Endodermal cell (in vitro differentiated cells): ENCODE data around the gene PPP2R5B. TPM values are rescaled to one million over a fixed set of nuclear protein-coding genes. Genes with fewer than 3 reads are reported as not detected.

Source experiments
- DNase-seq: peaks from one replicate; pipeline ENCODE4 v3.0.0-alpha.2; 2017
- H3K27ac ChIP-seq: 2 replicates; pipeline ENCODE4 v1.5.1; 2013; ENCODE audit warnings: mild to moderate bottlenecking, low read depth, low read length, moderate library complexity
- H3K27me3 ChIP-seq: 2 replicates; pipeline ENCODE4 v1.6.1; 2013; ENCODE audit warnings: mild to moderate bottlenecking, low read length, moderate library complexity; ENCODE audit not compliant: insufficient read depth, control insufficient read depth, poor library complexity, severe bottlenecking
- H3K36me3 ChIP-seq: 2 replicates; pipeline ENCODE4 v1.7.0; 2013; ENCODE audit warnings: mild to moderate bottlenecking, low read length, moderate library complexity; ENCODE audit not compliant: control insufficient read depth, insufficient read depth
- H3K4me1 ChIP-seq: one replicate; pipeline ENCODE4 v1.7.0; 2013; ENCODE audit warnings: low read length; ENCODE audit not compliant: control insufficient read depth, insufficient read depth
- H3K4me3 ChIP-seq: 2 replicates; pipeline ENCODE4 v1.5.1; 2013; ENCODE audit warnings: mild to moderate bottlenecking, low read length, moderate library complexity
- H3K9ac ChIP-seq: 2 replicates; pipeline ENCODE4 v1.6.1; 2013; ENCODE audit warnings: mild to moderate bottlenecking, low read length, moderate library complexity; ENCODE audit not compliant: poor library complexity, severe bottlenecking; ENCODE audit errors: extremely low read depth
- H3K9me3 ChIP-seq: 2 replicates; pipeline ENCODE4 v1.6.1; 2013; ENCODE audit warnings: mild to moderate bottlenecking, low read length, moderate library complexity; ENCODE audit not compliant: control insufficient read depth
- H3K27ac Mint-ChIP-seq: 2 replicates; pipeline ENCODE4 v1.8.0; 2020; ENCODE audit warnings: mixed read lengths
- H3K27me3 Mint-ChIP-seq: 2 replicates; pipeline ENCODE4 v1.8.0; 2021; ENCODE audit warnings: mild to moderate bottlenecking, mixed read lengths; ENCODE audit not compliant: insufficient read depth
- H3K36me3 Mint-ChIP-seq: 2 replicates; pipeline ENCODE4 v1.8.0; 2020; ENCODE audit warnings: low read depth, mixed read lengths
- H3K4me1 Mint-ChIP-seq: 2 replicates; pipeline ENCODE4 v1.8.0; 2020; ENCODE audit warnings: mixed read lengths
- H3K4me3 Mint-ChIP-seq: 2 replicates; pipeline ENCODE4 v1.8.0; 2020; ENCODE audit warnings: mild to moderate bottlenecking, moderate library complexity, mixed read lengths
- H3K9me3 Mint-ChIP-seq: 2 replicates; pipeline ENCODE4 v1.8.0; 2020; ENCODE audit warnings: mild to moderate bottlenecking, mixed read lengths
- CTCF ChIP-seq: fragments of 200-600 bp; sonication (generic); conservative IDR thresholded peaks from 2 replicates; pipeline ENCODE4 v1.5.0; 2021; ENCODE audit warnings: antibody characterized with exemption, mild to moderate bottlenecking
- WGBS, 2 experiments: methylation state at CpG; one replicate each; pipeline versions ENCODE4 v1.1.5 to v1.1.7; 2013; ENCODE audit warnings: missing lambda C conversion rate in 2 of 2, mixed read lengths in 1 of 2; ENCODE audit not compliant: insufficient coverage in 1 of 2, insufficient read length in 1 of 2; 5-methylcytosine and 5-hydroxymethylcytosine counted together
- total RNA-seq, 2 donors: library from RNA; stranded (reverse); fragmentation: NEBNext Ultra II Directional in 1 of 2; extraction: Animal tissue kit (Norgen Biotek cat#: 25700) in 1 of 2; gene quantifications; 2 replicates in 1 of 2; 3 replicates in 1 of 2; pipeline ENCODE4 v1.2.1, GENCODE V29; 2021

PPP2R5B gene
- total RNA-seq, 2 donors from 2014 or later: 2.8 to 3.3 TPM

GRCh38 chr11:64959498-64959897 is 35.0 kb downstream of the PPP2R5B start:
- H3K4me3 ChIP-seq: no peak overlapping the region
- DNase-seq: no peak
- Mint-ChIP-seq H3K27ac (no peak overlapping the region), H3K36me3 (no peaks in the 10 kb centered on the region), H3K4me1 (no peaks in the 10 kb centered on the region), H3K4me3 (no peak overlapping the region), H3K27me3 (peaks cover 4% of the 10 kb centered on the region), H3K9me3 (no peaks in the 10 kb centered on the region)
- no peak for TF ChIP-seq CTCF
- peaks cover 2% of the 10 kb centered on the region for H3K27me3 ChIP-seq
- H3K36me3 ChIP-seq: no peaks in the 10 kb centered on the region
- H3K27ac ChIP-seq: no peak overlapping the region
- no peaks in the 10 kb centered on the region for H3K4me1 ChIP-seq
- 79 to 88% methylated on average over 2 to 3 of the region's 3 CpGs for WGBS, 2 experiments
- H3K9ac ChIP-seq: no peak overlapping the region
- no peaks in the 10 kb centered on the region for H3K9me3 ChIP-seq

- H3K4me3 Mint-ChIP-seq: no peak overlapping the region
- no peak overlapping the region for H3K9ac ChIP-seq
- H3K27me3 Mint-ChIP-seq: peaks cover 4% of the 10 kb centered on the region
- no peak for TF ChIP-seq CTCF
- H3K4me3 ChIP-seq: no peak overlapping the region
- H3K36me3 ChIP-seq: no peaks in the 10 kb centered on the region
- H3K27ac ChIP-seq: no peak overlapping the region
- no peaks in the 10 kb centered on the region for H3K9me3 Mint-ChIP-seq
- WGBS, 2 experiments: 96 to 97% methylated on average over 4 of the region's 4 CpGs
- no peaks in the 10 kb centered on the region for H3K4me1 Mint-ChIP-seq
- no peaks in the 10 kb centered on the region for H3K36me3 Mint-ChIP-seq
- no peak overlapping the region for H3K27ac Mint-ChIP-seq
- DNase-seq: no peak
- no peaks in the 10 kb centered on the region for H3K4me1 ChIP-seq
- H3K27me3 ChIP-seq: no peaks in the 10 kb centered on the region
- H3K9me3 ChIP-seq: no peaks in the 10 kb centered on the region
Measured at GRCh38 chr11:64960719-64961118, 36.2 kb downstream of the PPP2R5B start.

GRCh38 chr11:64963072-64963631 is 38.7 kb downstream of the PPP2R5B start:
- Histone ChIP-seq H3K4me3 (no peak overlapping the region), H3K36me3 (no peaks in the 10 kb centered on the region), H3K9ac (no peak overlapping the region), H3K27me3 (no peaks in the 10 kb centered on the region), H3K9me3 (no peaks in the 10 kb centered on the region), H3K4me1 (no peaks in the 10 kb centered on the region), H3K27ac (no peak overlapping the region)
- no peak overlapping the region for H3K27ac Mint-ChIP-seq
- H3K36me3 Mint-ChIP-seq: no peaks in the 10 kb centered on the region
- TF ChIP-seq CTCF: no peak
- H3K4me3 Mint-ChIP-seq: no peak overlapping the region
- 87 to 96% methylated on average over 5 of the region's 5 CpGs for WGBS, 2 experiments
- no peaks in the 10 kb centered on the region for H3K4me1 Mint-ChIP-seq
- H3K27me3 Mint-ChIP-seq: peaks cover 4% of the 10 kb centered on the region
- DNase-seq: no peak
- H3K9me3 Mint-ChIP-seq: no peaks in the 10 kb centered on the region
